GM18907 (cell line): ENCODE data around the gene HERC4.
"Not testable (repeated sequence)": the region's sequence is repeated elsewhere in the genome, so short reads cannot be mapped to it uniquely, and the experiment has no call there.

Experiments
- ATAC-seq: cut with Tn5 transposase; IDR thresholded peaks from one replicate; pipeline ENCODE4 v1.9.1; 2021; ENCODE audit warnings: mild to moderate bottlenecking, moderate library complexity; ENCODE audit not compliant: unreplicated experiment

HERC4 gene

GRCh38 chr10:68095153-68095552, 20.1 kb upstream of the HERC4 start:
- no peak for ATAC-seq

GRCh38 chr10:68092512-68092911, 17.4 kb upstream of the HERC4 start:
- ATAC-seq = no peak

GRCh38 chr10:68090586-68090985, 15.5 kb upstream of the HERC4 start:
- ATAC-seq = no peak

GRCh38 chr10:68088740-68089139, 13.7 kb upstream of the HERC4 start:
- ATAC-seq = peak; percentile 68

- no peak for ATAC-seq
These were observed 12.8 kb upstream of the HERC4 start for GRCh38 chr10:68087685-68088401.

GRCh38 chr10:68086910-68087684, 12.0 kb upstream of the HERC4 start:
- ATAC-seq = no peak

- ATAC-seq = no peak
These were observed 10.9 kb upstream of the HERC4 start for GRCh38 chr10:68086011-68086410.

GRCh38 chr10:68084469-68084868, 9.4 kb upstream of the HERC4 start:
- ATAC-seq = no peak

- ATAC-seq = no peak
These were observed 8.9 kb upstream of the HERC4 start for GRCh38 chr10:68083953-68084352.

- ATAC-seq = no peak
These were observed 7.8 kb upstream of the HERC4 start for GRCh38 chr10:68082872-68083271.

- no peak for ATAC-seq
These were observed 6.8 kb upstream of the HERC4 start for GRCh38 chr10:68081916-68082315.

GRCh38 chr10:68080853-68081431, 5.9 kb upstream of the HERC4 start:
- ATAC-seq = no peak

- no peak for ATAC-seq
These were observed 4.4 kb upstream of the HERC4 start for GRCh38 chr10:68079434-68079833.

GRCh38 chr10:68077026-68077425, 1.9 kb upstream of the HERC4 start:
- no peak for ATAC-seq

GRCh38 chr10:68076081-68076480, 998 bp upstream of the HERC4 start:
- ATAC-seq = not testable (repeated sequence)

GRCh38 chr10:68075550-68076004, 494 bp upstream of the HERC4 start:
- no peak for ATAC-seq

GRCh38 chr10:68074031-68074774, 880 bp downstream of the HERC4 start:
- ATAC-seq = no peak

- no peak for ATAC-seq
These were observed 1.5 kb downstream of the HERC4 start for GRCh38 chr10:68073631-68074030.

GRCh38 chr10:68067508-68067907, 7.6 kb downstream of the HERC4 start:
- ATAC-seq = no peak

GRCh38 chr10:68067029-68067428, 8.1 kb downstream of the HERC4 start:
- ATAC-seq = no peak

- ATAC-seq = no peak
These were observed 21.5 kb downstream of the HERC4 start for GRCh38 chr10:68053553-68053952.
